A549 (cell line): Measurements from ENCODE around the gene RNF213. TPM values are rescaled to one million over a fixed set of nuclear protein-coding genes. Genes with fewer than 3 reads are reported as not detected.

Source experiments
- ATAC-seq, 2 experiments: fragments of 200-7000 bp in 1 of 2; fragments of >200 bp in 1 of 2; cut with Nextera tagmentation in 1 of 2; cut with Tn5 transposase in 1 of 2; 3 replicates each; pipeline versions ENCODE4 v1.8.0 to v1.9.1; 2018 to 2020; ENCODE audit warnings: mild to moderate bottlenecking in 1 of 2, moderate library complexity in 1 of 2
- CTCF ChIA-PET: fragments of 300-600 bp; sonication (Branson Sonifier 250); formaldehyde crosslinking; extraction: SDS; loops from one replicate; lab custom pipeline; 2021; ENCODE audit warnings: antibody characterized with exemption, inconsistent platforms; lab: Yijun Ruan, JAX
- POLR2A ChIA-PET: fragments of 350-600 bp; formaldehyde crosslinking; extraction: SDS; loops from one replicate; lab custom pipeline; 2021; ENCODE audit warnings: antibody characterized with exemption, inconsistent platforms; lab: Yijun Ruan, JAX
- DNase-seq, 2 experiments: peaks; one replicate each; pipeline versions ENCODE4 v3.0.0 to v3.0.0-alpha.2; 2011 to 2016; ENCODE audit warnings: low read depth in 1 of 2, low spot score in 1 of 2
- FAIRE-seq: peaks from 2 replicates; lab custom pipeline; 2011; peaks lifted over from hg19 to GRCh38; lab: Jason Lieb, UNC
- H3K27ac ChIP-seq, 2 experiments: fragments of >200 bp; sonication (Bioruptor Twin); formaldehyde crosslinking; 3 replicates each; pipeline ENCODE4 v1.5.1; 2016 to 2017
- H3K4me1 ChIP-seq: fragments of >200 bp; sonication (Bioruptor Twin); formaldehyde crosslinking; 3 replicates; pipeline ENCODE4 v1.6.1; 2016
- H3K4me2 ChIP-seq: fragments of >200 bp; sonication (Bioruptor Twin); formaldehyde crosslinking; 3 replicates; pipeline ENCODE4 v1.6.1; 2016
- H3K4me3 ChIP-seq: fragments of >200 bp; sonication (Bioruptor Twin); formaldehyde crosslinking; 3 replicates; pipeline ENCODE4 v1.5.1; 2016
- H3K9me3 ChIP-seq: fragments of >200 bp; sonication (Bioruptor Twin); formaldehyde crosslinking; 3 replicates; pipeline ENCODE4 v1.6.1; 2016
- CBX8 ChIP-seq: fragments of 200-600 bp; sonication (generic); IDR thresholded peaks from 2 replicates; pipeline ENCODE4 v1.6.1; 2016
- EHMT2 ChIP-seq: fragments of 200-600 bp; sonication (generic); IDR thresholded peaks from 2 replicates; pipeline ENCODE4 v1.6.1; 2016; ENCODE audit warnings: antibody characterized with exemption, low read depth, mild to moderate bottlenecking, moderate library complexity
- FOSB ChIP-seq: fragments of 250-450 bp; sonication (Bioruptor Pico); IDR thresholded peaks from 2 replicates; pipeline ENCODE4 v1.5.0; 2020; ENCODE audit warnings: mild to moderate bottlenecking, moderate library complexity
- FOSL2 ChIP-seq, 2 experiments: fragments of 450-650 bp in 1 of 2; fragments of >200 bp in 1 of 2; sonication (Bioruptor Twin) in 1 of 2; formaldehyde crosslinking; IDR thresholded peaks; 2 replicates each; pipeline versions ENCODE4 v1.5.0 to v1.6.1; 2016 to 2020; ENCODE audit warnings: mild to moderate bottlenecking in 1 of 2, moderate library complexity in 1 of 2
- HEYL ChIP-seq: fragments of 250-450 bp; sonication (Bioruptor Pico); IDR thresholded peaks from 2 replicates; pipeline ENCODE4 v1.8.0; 2021; ENCODE audit warnings: mild to moderate bottlenecking, moderate library complexity
- HOXA7 ChIP-seq: fragments of 250-450 bp; sonication (Bioruptor Pico); IDR thresholded peaks from 2 replicates; pipeline ENCODE4 v1.5.0; 2020; ENCODE audit warnings: mild to moderate bottlenecking, moderate library complexity
- HOXB13 ChIP-seq: fragments of 250-450 bp; sonication (Bioruptor Pico); IDR thresholded peaks from 2 replicates; pipeline ENCODE4 v1.5.0; 2020; ENCODE audit warnings: low read depth, mild to moderate bottlenecking, moderate library complexity
- HOXB5 ChIP-seq: fragments of 250-450 bp; sonication (Bioruptor Pico); IDR thresholded peaks from 2 replicates; pipeline ENCODE4 v1.5.0; 2020; ENCODE audit warnings: mild to moderate bottlenecking, moderate library complexity
- NFE2L2 ChIP-seq: fragments of 150-350 bp; conservative IDR thresholded peaks from 2 replicates; pipeline ENCODE4 v1.6.1; 2014; ENCODE audit warnings: low read length
- NPAS2 ChIP-seq: fragments of 250-450 bp; sonication (Bioruptor Pico); IDR thresholded peaks from 2 replicates; pipeline ENCODE4 v1.8.0; 2022; ENCODE audit warnings: mild to moderate bottlenecking, moderate library complexity, borderline replicate concordance
- NR3C1 ChIP-seq: fragments of >200 bp; sonication (Bioruptor Twin); formaldehyde crosslinking; IDR thresholded peaks from 3 replicates; pipeline ENCODE4 v1.6.1; 2017
- POLR2A ChIP-seq: IDR thresholded peaks from 2 replicates; pipeline ENCODE4 v1.6.1; 2012; ENCODE audit warnings: mild to moderate bottlenecking, low read length
- POLR2AphosphoS2 ChIP-seq: conservative IDR thresholded peaks from 2 replicates; pipeline ENCODE4 v1.6.1; 2012; ENCODE audit warnings: low read length, improper control_type of control experiment, inconsistent platforms
- RAD21 ChIP-seq, 2 experiments: fragments of >200 bp in 1 of 2; sonication (Bioruptor Twin) in 1 of 2; formaldehyde crosslinking in 1 of 2; IDR thresholded peaks in 1 of 2; conservative IDR thresholded peaks in 1 of 2; 2 replicates in 1 of 2; 3 replicates in 1 of 2; pipeline ENCODE4 v1.6.1; 2012 to 2018; ENCODE audit warnings: inconsistent platforms in 1 of 2
- RFX5 ChIP-seq: fragments of 450-650 bp; IDR thresholded peaks from 2 replicates; pipeline ENCODE4 v1.7.1; 2014; ENCODE audit warnings: antibody characterized with exemption, mild to moderate bottlenecking, moderate library complexity
- TFCP2L1 ChIP-seq: fragments of 250-450 bp; sonication (Bioruptor Pico); IDR thresholded peaks from 2 replicates; pipeline ENCODE4 v1.5.0; 2021; ENCODE audit warnings: mild to moderate bottlenecking
- WGBS: methylation state at CpG from one replicate; pipeline ENCODE4 v1.1.6; 2017; ENCODE audit errors: missing lambda C conversion rate; 5-methylcytosine and 5-hydroxymethylcytosine counted together
- polyA plus RNA-seq, 4 experiments: library from polyadenylated mRNA; depleted of rRNA in 3 of 4; stranded (reverse); fragments of >200 nt; fragmentation: RNase III in 1 of 4; extraction: RNeasy Plus Mini Kit Qiagen cat#74134 plus additional on column Dnase treatment in 1 of 4; gene quantifications; 2 replicates in 3 of 4; 3 replicates in 1 of 4; pipeline ENCODE4 v1.2.3, GENCODE V29; 2011 to 2017
- TF ChIP-seq, protein P1 (sequence below): fragments of 200-600 bp; sonication (generic); IDR thresholded peaks from 2 replicates; pipeline ENCODE4 v1.6.1; 2016; ENCODE audit warnings: antibody characterized with exemption, mild to moderate bottlenecking, moderate library complexity
- TF ChIP-seq, protein P2 (sequence below): fragments of >200 bp; sonication (Bioruptor Twin); formaldehyde crosslinking; IDR thresholded peaks from 3 replicates; pipeline ENCODE4 v1.5.1; 2016
- TF ChIP-seq, protein P3 (sequence below): fragments of >200 bp; sonication (Bioruptor Twin); formaldehyde crosslinking; IDR thresholded peaks from 3 replicates; pipeline ENCODE4 v1.6.1; 2016
- TF ChIP-seq, protein P4 (sequence below): fragments of >200 bp; sonication (Bioruptor Twin); formaldehyde crosslinking; IDR thresholded peaks from 2 replicates; pipeline ENCODE4 v1.6.1; 2016

Gene RNF213
- polyA plus RNA-seq, 2 of the 4 experiments (the other 2 are of a cell fraction), result 59.1 to 127 TPM

DNA sequence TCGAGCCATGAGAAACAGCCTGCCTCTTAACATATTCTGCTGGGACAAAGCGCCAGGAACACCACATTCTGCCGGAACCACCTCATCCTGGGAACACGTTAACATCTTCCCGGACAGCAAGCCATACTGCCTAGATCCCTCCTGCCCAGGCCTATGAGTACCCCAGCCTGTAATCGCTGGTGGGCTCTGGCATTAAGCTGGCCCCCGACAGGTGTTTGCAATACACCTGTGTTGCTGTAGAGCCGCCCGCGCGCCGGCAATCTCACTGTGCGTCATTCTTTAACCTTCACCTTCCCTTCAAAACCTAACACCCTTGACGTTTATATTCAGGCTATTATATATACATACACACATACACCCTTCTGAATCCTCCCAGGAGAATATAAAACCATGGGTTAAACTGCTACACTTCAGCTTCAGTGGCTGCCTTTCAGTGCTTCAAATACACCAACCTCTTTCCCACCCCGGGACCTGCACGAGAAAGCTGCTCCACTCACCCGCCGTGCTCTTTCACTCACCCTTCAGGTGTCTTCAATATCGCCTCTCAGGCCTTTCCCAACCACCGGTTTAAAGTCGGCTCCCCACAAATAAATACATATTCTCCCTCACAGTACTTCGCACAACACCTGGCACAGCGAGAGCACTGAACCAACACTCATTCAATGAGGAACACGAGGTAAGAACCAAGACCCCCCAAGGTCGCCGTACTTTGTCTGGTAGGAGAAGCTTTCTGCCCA is 153.3 kb downstream of the RNF213 start:
- Histone ChIP-seq H3K27ac (peak overlapping the region in 1 of 2 experiments; percentile 94; a peak in 4 of 6 replicates), H3K4me1 (peaks cover 17% of the 10 kb centered on the region), H3K4me3 (peak overlapping the region; percentile 74), H3K9me3 (no peaks in the 10 kb centered on the region), H3K4me2 (peak overlapping the region; percentile 93)
- FAIRE-seq (no peak), DNase-seq (no peak), ATAC-seq (peak in 1 of 2 experiments; percentile 1; a peak in 3 of 6 replicates)
- TF ChIP-seq RFX5 (no peak), CBX8 (no peak), RAD21 (conservative IDR thresholded peaks at IDR 0.05 in 1 of 2, IDR thresholded peaks at IDR 0.05 in 1 of 2) (no peak), TFCP2L1 (no peak), POLR2A (no peak), HOXA7 (CRISPR knock-in tag) (no peak), NFE2L2 (no peak), HOXB5 (CRISPR knock-in tag) (no peak), HEYL (CRISPR knock-in tag) (no peak), NPAS2 (CRISPR knock-in tag) (no peak), EHMT2 (no peak), FOSL2 (IDR thresholded peaks at IDR 0.05) (no peak), FOSL2 (CRISPR knock-in tag; IDR thresholded peaks at IDR 0.05) (no peak), FOSB (no peak), HOXB13 (no peak), NR3C1 (no peak)
- TF ChIP-seq, protein P1, sequence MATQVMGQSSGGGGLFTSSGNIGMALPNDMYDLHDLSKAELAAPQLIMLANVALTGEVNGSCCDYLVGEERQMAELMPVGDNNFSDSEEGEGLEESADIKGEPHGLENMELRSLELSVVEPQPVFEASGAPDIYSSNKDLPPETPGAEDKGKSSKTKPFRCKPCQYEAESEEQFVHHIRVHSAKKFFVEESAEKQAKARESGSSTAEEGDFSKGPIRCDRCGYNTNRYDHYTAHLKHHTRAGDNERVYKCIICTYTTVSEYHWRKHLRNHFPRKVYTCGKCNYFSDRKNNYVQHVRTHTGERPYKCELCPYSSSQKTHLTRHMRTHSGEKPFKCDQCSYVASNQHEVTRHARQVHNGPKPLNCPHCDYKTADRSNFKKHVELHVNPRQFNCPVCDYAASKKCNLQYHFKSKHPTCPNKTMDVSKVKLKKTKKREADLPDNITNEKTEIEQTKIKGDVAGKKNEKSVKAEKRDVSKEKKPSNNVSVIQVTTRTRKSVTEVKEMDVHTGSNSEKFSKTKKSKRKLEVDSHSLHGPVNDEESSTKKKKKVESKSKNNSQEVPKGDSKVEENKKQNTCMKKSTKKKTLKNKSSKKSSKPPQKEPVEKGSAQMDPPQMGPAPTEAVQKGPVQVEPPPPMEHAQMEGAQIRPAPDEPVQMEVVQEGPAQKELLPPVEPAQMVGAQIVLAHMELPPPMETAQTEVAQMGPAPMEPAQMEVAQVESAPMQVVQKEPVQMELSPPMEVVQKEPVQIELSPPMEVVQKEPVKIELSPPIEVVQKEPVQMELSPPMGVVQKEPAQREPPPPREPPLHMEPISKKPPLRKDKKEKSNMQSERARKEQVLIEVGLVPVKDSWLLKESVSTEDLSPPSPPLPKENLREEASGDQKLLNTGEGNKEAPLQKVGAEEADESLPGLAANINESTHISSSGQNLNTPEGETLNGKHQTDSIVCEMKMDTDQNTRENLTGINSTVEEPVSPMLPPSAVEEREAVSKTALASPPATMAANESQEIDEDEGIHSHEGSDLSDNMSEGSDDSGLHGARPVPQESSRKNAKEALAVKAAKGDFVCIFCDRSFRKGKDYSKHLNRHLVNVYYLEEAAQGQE, result no peak
- TF ChIP-seq, protein P2, sequence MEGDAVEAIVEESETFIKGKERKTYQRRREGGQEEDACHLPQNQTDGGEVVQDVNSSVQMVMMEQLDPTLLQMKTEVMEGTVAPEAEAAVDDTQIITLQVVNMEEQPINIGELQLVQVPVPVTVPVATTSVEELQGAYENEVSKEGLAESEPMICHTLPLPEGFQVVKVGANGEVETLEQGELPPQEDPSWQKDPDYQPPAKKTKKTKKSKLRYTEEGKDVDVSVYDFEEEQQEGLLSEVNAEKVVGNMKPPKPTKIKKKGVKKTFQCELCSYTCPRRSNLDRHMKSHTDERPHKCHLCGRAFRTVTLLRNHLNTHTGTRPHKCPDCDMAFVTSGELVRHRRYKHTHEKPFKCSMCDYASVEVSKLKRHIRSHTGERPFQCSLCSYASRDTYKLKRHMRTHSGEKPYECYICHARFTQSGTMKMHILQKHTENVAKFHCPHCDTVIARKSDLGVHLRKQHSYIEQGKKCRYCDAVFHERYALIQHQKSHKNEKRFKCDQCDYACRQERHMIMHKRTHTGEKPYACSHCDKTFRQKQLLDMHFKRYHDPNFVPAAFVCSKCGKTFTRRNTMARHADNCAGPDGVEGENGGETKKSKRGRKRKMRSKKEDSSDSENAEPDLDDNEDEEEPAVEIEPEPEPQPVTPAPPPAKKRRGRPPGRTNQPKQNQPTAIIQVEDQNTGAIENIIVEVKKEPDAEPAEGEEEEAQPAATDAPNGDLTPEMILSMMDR, result no peak
- TF ChIP-seq, protein P3, sequence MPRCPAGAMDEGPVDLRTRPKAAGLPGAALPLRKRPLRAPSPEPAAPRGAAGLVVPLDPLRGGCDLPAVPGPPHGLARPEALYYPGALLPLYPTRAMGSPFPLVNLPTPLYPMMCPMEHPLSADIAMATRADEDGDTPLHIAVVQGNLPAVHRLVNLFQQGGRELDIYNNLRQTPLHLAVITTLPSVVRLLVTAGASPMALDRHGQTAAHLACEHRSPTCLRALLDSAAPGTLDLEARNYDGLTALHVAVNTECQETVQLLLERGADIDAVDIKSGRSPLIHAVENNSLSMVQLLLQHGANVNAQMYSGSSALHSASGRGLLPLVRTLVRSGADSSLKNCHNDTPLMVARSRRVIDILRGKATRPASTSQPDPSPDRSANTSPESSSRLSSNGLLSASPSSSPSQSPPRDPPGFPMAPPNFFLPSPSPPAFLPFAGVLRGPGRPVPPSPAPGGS, result no peak
- TF ChIP-seq, protein P4, sequence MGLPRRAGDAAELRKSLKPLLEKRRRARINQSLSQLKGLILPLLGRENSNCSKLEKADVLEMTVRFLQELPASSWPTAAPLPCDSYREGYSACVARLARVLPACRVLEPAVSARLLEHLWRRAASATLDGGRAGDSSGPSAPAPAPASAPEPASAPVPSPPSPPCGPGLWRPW, result no peak
- POLR2A ChIA-PET, result interaction anchor here (0.7 to 2.9 kb wide), 3 partner anchors 41 to 268 kb away, joined by 3 to 12 read pairs (median 3); no protein-coding TSS in a partner anchor
- 43% methylated on average over 26 of the region's 26 CpGs for WGBS
- CTCF ChIA-PET, result interaction anchor here (0.7 to 3.6 kb wide), 6 partner anchors 9 to 408 kb away, joined by 3 to 16 read pairs (median 5); no protein-coding TSS in a partner anchor

DNA sequence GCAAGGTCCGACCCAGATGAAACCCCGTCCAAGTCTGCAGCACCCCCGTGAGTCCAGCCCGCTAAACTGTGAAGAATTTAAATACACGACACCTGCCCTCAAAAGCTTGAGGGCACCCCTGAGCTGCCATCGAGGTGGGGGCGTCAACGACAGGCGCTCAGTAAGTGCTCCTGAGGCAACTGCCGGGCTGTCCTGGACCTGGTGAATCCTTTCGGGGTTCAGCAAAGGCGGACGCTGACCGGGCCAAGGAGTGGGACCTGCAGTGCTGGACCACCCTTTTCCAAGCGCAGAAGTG is 153.8 kb downstream of the RNF213 start:
- peak in 1 of 2 experiments; percentile 28 for DNase-seq
- TF ChIP-seq RAD21 (conservative IDR thresholded peaks at IDR 0.05 in 1 of 2, IDR thresholded peaks at IDR 0.05 in 1 of 2), result 0 out of 5 replicates have a peak, but pooled peaks have one; percentile 9 to 12
- TF ChIP-seq POLR2A, result no peak
- no peak for TF ChIP-seq POLR2AphosphoS2
- TF ChIP-seq, all 56 proteins: peak for 1
- peak overlapping the region; percentile 93 for H3K4me2 ChIP-seq
- peak overlapping the region; percentile 94 to 97 for H3K27ac ChIP-seq
- no peak for FAIRE-seq
- peak overlapping the region; percentile 74 for H3K4me3 ChIP-seq
- ATAC-seq, result peak; percentile 21 to 63; a peak in 4 of 6 replicates
- WGBS, result 4% methylated on average over 15 of the region's 15 CpGs
- peaks cover 17% of the 10 kb centered on the region for H3K4me1 ChIP-seq
- ChIA-PET POLR2A (interaction anchor here (0.7 to 2.9 kb wide), 2 partner anchors 40 to 268 kb away, joined by 3 to 12 read pairs; no protein-coding TSS in a partner anchor), CTCF (interaction anchor here (0.7 to 3.6 kb wide), 5 partner anchors 9 to 408 kb away, joined by 3 to 16 read pairs (median 7); no protein-coding TSS in a partner anchor)
- H3K9me3 ChIP-seq, result no peaks in the 10 kb centered on the region
